Skeletal muscle tissue (tissue), 4 donors: ENCODE results near the gene CAMK1. TPM values are rescaled to one million over a fixed set of nuclear protein-coding genes. Genes with fewer than 3 reads are reported as not detected.
A peak's percentile ranks its signal among the peaks of the same experiment; 100 is the strongest.

Source experiments
- H3K27ac ChIP-seq: one replicate; pipeline ENCODE4 v1.7.0; 2013; ENCODE audit warnings: mild to moderate bottlenecking, low read depth, low read length, inconsistent platforms
- H3K27me3 ChIP-seq, 3 donors: one replicate each; pipeline ENCODE4 v1.7.0; 2013; ENCODE audit warnings: low read length in 3 of 3; ENCODE audit not compliant: control insufficient read depth in 3 of 3, insufficient read depth in 3 of 3
- H3K36me3 ChIP-seq, 3 donors: one replicate each; pipeline ENCODE4 v1.7.0; 2013; ENCODE audit warnings: low read length in 3 of 3; ENCODE audit not compliant: control insufficient read depth in 3 of 3, insufficient read depth in 3 of 3
- H3K4me1 ChIP-seq, 3 donors: one replicate each; pipeline ENCODE4 v1.7.0; 2013; ENCODE audit warnings: low read length in 3 of 3, mild to moderate bottlenecking in 3 of 3; ENCODE audit not compliant: control insufficient read depth in 3 of 3, insufficient read depth in 3 of 3
- H3K4me3 ChIP-seq, 3 donors: one replicate each; pipeline ENCODE4 v1.7.0; 2013; ENCODE audit warnings: low read length in 3 of 3
- H3K9ac ChIP-seq, 3 donors: one replicate each; pipeline ENCODE4 v1.7.0; 2013; ENCODE audit warnings: low read length in 3 of 3, mild to moderate bottlenecking in 3 of 3, moderate library complexity in 2 of 3, low read depth in 1 of 3
- H3K9me3 ChIP-seq, 3 donors: one replicate each; pipeline ENCODE4 v1.7.0; 2013; ENCODE audit warnings: low read length in 3 of 3; ENCODE audit not compliant: control insufficient read depth in 3 of 3
- total RNA-seq: library from RNA; depleted of rRNA; stranded (reverse); fragments of >200 nt; gene quantifications from one replicate; pipeline ENCODE4 v1.2.3, GENCODE V29; 2014
- donor health status: Osteomylitis.

The CAMK1 gene
- total RNA-seq, 1 donor from 2014 or later: 23.0 TPM

DNA sequence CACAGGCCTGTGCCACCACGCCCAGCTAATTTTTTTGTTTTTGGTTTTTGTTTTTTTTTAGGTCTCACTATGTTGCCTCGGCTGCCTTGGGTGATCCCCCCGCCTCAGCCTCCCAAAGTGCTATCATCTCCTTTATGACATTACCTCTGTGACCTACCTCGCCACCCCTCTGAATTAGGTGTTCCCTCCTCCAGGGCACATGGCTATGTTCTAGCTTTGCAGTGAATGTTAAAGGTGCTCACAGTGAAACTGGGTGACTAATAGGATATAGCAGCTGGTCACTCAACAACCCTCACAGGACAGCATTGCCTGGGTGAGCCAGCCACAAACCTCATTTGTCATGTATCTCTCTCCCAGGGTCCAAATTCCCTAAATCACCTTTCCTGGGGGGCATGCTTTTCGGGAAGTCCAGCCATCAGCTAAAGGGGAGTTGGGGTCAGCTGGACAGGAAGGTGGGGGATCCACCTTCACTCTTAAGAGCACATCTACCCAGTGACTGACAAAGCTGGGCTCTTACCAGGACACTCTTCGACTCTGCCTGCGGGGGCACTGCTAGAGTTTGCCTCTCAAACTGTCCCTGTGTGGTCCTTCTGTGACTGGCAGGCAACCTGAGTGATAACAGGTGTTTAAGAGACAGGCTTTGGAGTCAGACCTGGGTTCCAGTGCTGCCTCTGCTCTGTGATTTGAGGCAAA lies 38.7 kb upstream of the CAMK1 start:
- H3K9ac ChIP-seq: no peak overlapping the region
- H3K27ac ChIP-seq: peak overlapping the region; percentile 85
- H3K9me3 ChIP-seq: no peaks in the 10 kb centered on the region
- no peaks in the 10 kb centered on the region for H3K27me3 ChIP-seq
- H3K36me3 ChIP-seq: peaks cover 30 to 39% (median 37%) of the 10 kb centered on the region in 3 donors
- no peak overlapping the region for H3K4me3 ChIP-seq
- H3K4me1 ChIP-seq: peaks cover 17 to 26% (median 25%) of the 10 kb centered on the region in 3 donors

DNA sequence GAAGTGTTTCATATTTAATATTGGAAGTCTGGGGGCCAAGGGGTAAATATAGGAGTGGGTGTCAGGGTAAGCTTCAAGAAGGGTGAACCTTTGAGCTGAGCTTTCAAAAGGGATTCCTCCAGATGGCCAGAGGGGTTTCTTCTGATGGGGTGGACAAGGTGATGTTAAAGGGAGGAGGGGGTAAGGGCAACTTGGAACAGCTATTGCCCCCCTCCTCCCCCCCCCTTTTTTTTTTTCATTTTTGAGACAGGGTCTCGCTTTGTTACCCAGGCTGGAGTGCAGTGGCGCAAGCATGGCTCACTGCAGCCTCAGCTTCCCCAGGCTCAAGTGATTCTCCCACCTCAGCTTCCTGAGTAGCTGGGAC lies 38.2 kb upstream of the CAMK1 start:
- no peak overlapping the region for H3K27ac ChIP-seq
- no peak overlapping the region for H3K9ac ChIP-seq
- no peaks in the 10 kb centered on the region for H3K9me3 ChIP-seq
- H3K27me3 ChIP-seq: no peaks in the 10 kb centered on the region
- peaks cover 21 to 32% (median 29%) of the 10 kb centered on the region in 3 donors for H3K4me1 ChIP-seq
- H3K4me3 ChIP-seq: no peak overlapping the region
- peaks cover 32 to 44% (median 38%) of the 10 kb centered on the region in 3 donors for H3K36me3 ChIP-seq

DNA sequence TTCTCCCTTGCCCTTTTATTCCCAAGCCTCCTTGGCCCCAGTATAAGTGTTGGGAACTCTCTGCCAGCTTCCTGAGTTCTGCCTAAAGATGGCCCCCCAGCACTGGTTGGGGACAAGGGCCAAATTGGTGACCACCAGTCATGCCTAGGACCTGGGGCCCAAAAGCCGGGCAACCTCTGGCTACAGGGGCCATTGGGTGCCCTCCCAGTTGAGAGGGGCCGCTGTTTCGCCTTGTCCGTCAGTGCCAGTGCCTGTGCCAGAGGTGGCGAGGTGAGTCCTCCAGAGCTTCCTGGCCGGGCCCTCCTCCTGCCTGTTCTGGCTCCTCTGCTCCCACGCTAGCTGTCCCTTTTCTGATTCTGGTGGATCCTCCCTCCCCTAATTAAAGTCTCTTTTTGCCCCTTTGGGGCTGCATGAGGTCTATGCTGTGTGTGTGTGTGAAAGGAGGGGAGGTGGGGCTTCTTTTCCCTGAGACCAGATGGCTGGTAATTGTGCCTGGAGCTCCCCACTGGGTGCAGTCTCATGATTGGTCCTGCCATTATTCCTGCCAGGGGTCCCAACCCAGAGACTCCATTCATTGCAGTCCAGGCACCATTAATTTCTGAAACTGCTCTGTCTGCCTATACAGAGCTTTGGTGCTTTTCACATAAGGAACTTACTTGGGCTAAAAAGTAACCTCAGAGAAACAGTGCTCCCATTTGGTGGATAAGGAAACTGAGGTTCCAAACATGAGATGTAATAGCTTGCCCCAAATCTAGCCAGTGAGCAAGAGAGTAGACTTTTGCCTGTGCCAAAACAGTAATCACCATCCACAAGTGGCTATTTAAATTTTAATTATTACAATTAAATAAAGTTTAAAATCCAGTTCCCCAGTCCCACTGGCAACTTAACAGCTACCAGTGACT lies 37.2 kb upstream of the CAMK1 start:
- peaks cover 21 to 34% (median 31%) of the 10 kb centered on the region in 3 donors for H3K4me1 ChIP-seq
- no peak overlapping the region for H3K9ac ChIP-seq
- no peaks in the 10 kb centered on the region for H3K27me3 ChIP-seq
- no peak overlapping the region for H3K27ac ChIP-seq
- H3K4me3 ChIP-seq: no peak overlapping the region
- peaks cover 34 to 44% (median 38%) of the 10 kb centered on the region in 3 donors for H3K36me3 ChIP-seq
- H3K9me3 ChIP-seq: no peaks in the 10 kb centered on the region

DNA sequence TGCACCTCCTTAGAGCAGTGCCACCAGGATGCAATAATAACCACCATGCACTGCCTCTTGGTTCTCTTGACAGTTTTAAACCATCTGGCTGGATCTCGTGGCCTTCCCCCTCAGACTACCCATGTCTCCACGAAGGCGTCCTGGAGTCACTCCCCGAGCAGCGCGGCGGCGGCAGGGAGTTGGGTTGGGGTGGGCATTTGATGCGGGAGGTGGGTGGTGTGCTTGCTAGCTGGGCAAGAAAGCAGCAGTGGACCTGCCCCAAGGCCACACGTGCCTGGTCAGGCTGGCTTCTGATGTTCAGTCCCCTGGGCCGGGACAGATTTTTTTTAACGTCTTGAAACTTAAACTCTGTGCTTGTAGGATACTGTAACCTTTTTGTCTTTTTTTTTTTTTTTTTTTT lies 36.4 kb upstream of the CAMK1 start:
- no peak overlapping the region for H3K9ac ChIP-seq
- peaks cover 41 to 48% (median 46%) of the 10 kb centered on the region in 3 donors for H3K36me3 ChIP-seq
- H3K27me3 ChIP-seq: no peaks in the 10 kb centered on the region
- H3K27ac ChIP-seq: no peak overlapping the region
- H3K4me1 ChIP-seq: peaks cover 21 to 34% (median 31%) of the 10 kb centered on the region in 3 donors
- H3K4me3 ChIP-seq: no peak overlapping the region
- no peaks in the 10 kb centered on the region for H3K9me3 ChIP-seq

DNA sequence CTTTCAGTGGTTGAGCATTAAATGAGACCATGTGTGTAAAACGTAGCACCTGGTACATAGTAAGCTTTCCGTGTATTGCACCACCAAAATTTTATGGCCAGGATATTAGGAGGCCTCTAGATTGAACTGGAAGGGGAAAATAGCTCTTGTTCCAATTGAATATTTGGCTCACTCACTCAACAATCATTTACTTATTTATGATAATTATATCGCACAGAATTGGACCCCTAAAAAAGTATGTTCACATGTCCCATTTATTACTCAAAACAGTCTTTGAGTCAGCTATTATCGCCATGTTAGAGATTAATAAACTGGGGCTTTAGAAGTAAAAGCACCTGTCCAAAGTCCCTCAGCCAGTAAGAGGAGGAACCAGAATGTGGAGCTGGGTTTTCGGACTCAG lies 35.2 kb upstream of the CAMK1 start:
- Histone ChIP-seq H3K27me3 (no peaks in the 10 kb centered on the region), H3K9me3 (no peaks in the 10 kb centered on the region), H3K36me3 (peaks cover 52 to 57% (median 56%) of the 10 kb centered on the region in 3 donors), H3K4me1 (peaks cover 14 to 26% (median 23%) of the 10 kb centered on the region in 3 donors), H3K27ac (no peak overlapping the region), H3K9ac (no peak overlapping the region), H3K4me3 (no peak overlapping the region)

DNA sequence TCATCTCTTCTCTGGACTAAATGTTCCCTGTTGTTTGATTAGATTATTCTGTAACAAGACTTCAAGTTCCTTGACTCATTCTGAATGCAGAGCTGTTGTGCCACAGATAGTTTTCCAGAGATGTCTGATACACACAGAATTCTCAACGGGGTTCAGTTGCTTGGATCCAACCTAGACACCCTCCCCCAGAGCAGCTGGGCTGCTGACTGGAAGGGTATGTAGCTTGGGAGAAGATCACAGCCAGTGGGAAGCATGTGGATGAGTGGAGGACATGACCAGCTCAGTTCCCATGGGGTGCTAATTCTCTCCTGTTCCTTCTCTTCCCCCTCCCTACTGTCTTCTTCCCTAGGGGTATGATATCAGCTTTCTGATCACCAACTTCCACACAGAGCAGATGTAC lies 33.7 kb upstream of the CAMK1 start:
- Histone ChIP-seq H3K36me3 (peaks cover 58 to 70% (median 69%) of the 10 kb centered on the region in 3 donors), H3K4me1 (peaks cover 6 to 15% (median 11%) of the 10 kb centered on the region in 3 donors)

DNA sequence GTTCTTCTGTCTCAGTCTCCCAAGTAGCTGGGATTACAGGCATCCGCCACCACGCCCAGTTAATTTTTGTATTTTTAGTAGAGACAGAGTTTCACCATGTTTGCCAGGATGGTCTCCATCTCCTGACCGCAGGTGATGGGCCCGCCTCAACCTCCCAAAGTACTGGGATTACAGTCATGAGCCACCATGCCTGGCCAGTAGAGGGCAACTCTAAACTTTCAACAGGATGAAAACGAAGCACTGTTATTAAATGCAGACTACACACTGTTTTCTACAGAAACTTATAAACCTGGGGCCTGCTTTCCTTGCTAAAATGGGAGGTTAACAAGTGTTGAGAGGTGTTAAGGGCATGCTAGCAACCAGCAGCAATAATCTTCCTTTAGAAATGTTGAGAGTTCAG lies 30.8 kb upstream of the CAMK1 start:
- no peaks in the 10 kb centered on the region for H3K9me3 ChIP-seq
- no peak overlapping the region for H3K4me3 ChIP-seq
- H3K36me3 ChIP-seq: peaks cover 61 to 72% (median 70%) of the 10 kb centered on the region in 3 donors
- peaks cover 8 to 14% (median 10%) of the 10 kb centered on the region in 3 donors for H3K4me1 ChIP-seq
- no peaks in the 10 kb centered on the region for H3K27me3 ChIP-seq
- H3K27ac ChIP-seq: no peak overlapping the region
- H3K9ac ChIP-seq: no peak overlapping the region

More for the DNA sequence above, 33.7 kb upstream of the CAMK1 start:
- peak overlapping the region; percentile 92 for H3K27ac ChIP-seq
- peak overlapping the region in 1 of 3 donors; percentile 12 for H3K4me3 ChIP-seq
- H3K9me3 ChIP-seq: no peaks in the 10 kb centered on the region
- H3K27me3 ChIP-seq: no peaks in the 10 kb centered on the region
- peak overlapping the region in 1 of 3 donors; percentile 47 for H3K9ac ChIP-seq

DNA sequence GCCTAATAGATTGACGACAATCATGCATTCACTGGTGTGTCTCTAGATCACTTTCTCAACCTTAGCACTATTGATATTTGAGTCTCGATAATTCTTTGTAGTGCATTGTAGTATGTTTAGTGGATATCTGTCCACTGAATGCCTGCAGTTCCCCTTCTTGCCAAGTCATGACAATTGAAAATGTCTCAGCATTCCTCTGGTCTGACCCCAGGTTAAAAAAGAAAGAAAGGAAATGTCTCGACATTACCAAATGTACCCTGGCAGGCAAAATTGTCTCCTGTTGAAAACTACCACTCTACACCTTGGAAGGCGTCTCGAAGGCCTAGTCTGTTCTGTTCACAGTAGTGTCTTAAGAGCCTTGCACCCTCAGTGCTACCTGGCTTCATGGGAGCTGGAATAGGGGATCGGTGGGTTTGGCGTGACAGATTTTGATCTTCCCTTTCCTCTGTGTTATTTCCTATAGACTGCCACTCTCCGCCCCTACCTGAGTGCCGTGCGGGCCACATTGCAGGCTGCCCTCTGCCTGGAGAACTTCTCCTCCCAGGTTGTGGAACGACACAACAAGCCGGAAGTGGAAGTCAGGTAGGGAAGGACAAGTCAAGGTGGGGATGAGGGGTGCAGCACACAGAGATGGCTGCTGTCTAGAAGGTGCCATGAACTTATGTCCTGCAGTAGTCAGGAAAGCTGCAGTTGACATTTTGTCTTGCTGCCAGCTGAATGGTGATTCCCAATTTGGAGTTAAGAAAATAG lies 27.6 kb upstream of the CAMK1 start:
- Histone ChIP-seq H3K9ac (no peak overlapping the region), H3K36me3 (peaks cover 34 to 48% (median 47%) of the 10 kb centered on the region in 3 donors), H3K27ac (no peak overlapping the region), H3K4me1 (peaks cover 8 to 18% (median 15%) of the 10 kb centered on the region in 3 donors), H3K4me3 (no peak overlapping the region), H3K27me3 (no peaks in the 10 kb centered on the region), H3K9me3 (no peaks in the 10 kb centered on the region)

DNA sequence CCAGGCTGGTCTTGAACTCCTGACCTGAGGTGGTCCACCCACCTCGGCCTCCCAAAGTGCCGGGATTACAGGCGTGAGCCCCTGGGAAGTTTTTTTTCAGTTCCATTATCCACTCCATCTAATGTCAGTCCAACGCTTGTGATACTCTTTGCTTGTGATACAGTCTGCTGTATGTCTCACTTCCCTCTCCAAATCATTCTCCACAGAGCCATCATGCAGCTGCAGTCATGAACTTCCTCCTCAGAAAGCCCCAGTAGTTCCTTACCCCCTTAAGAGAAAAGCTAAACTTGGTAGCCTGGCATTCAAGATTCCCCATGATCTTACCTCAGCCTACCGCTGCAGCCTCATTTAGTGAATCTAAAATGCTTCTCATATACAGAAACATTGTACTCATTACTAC lies 25.5 kb upstream of the CAMK1 start:
- Histone ChIP-seq H3K4me3 (no peak overlapping the region), H3K9me3 (no peaks in the 10 kb centered on the region), H3K27me3 (no peaks in the 10 kb centered on the region), H3K27ac (no peak overlapping the region), H3K4me1 (peaks cover 19 to 32% (median 27%) of the 10 kb centered on the region in 3 donors), H3K36me3 (peaks cover 21 to 35% (median 33%) of the 10 kb centered on the region in 3 donors), H3K9ac (peak overlapping the region in 1 of 3 donors; percentile 17)
